Fibroblast of lung (primary cell): ENCODE data around the gene KCTD14.

Experiments
- CTCF ChIP-seq, 2 donors: IDR thresholded peaks in 1 of 2; conservative IDR thresholded peaks in 1 of 2; 1 replicate in 1 of 2; 2 replicates in 1 of 2; pipeline ENCODE4 v1.5.1; 2011 to 2012; ENCODE audit warnings: low read length in 2 of 2, control low read depth in 1 of 2, inconsistent platforms in 1 of 2, low read depth in 1 of 2, mild to moderate bottlenecking in 1 of 2
- EZH2 ChIP-seq: IDR thresholded peaks from 2 replicates; pipeline ENCODE4 v1.5.1; 2012; ENCODE audit warnings: low read length, control low read depth, mild to moderate bottlenecking; ENCODE audit errors: missing control alignments

DNA sequence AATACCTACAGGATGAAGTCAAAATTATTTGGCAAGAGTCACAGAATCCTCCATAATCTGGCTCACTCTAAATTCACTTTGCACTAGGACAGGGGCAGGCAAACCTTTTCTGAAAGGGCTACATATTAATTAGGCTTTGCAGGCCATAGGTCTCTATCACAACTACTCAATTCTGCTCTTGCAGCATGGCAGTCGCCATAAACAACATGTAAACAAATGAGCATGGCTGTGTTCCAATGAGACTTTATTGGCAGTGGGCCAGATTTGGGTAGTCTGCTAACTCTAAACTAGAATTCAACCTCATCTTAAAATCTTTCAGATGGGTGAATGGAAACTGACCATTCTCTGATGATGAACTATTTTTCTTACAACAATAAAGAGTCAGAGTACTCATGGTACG lies 46.4 kb upstream of the KCTD14 start:
- TF ChIP-seq CTCF (conservative IDR thresholded peaks at IDR 0.05 in 1 of 2, IDR thresholded peaks at IDR 0.05 in 1 of 2; ENCODE audit: low read depth in 1 of 2, low read length in 2 of 2) (no peak), EZH2 (no peak)
